HT-29 (cell line): ENCODE results near the gene OLFML1. TPM values are rescaled to one million over a fixed set of nuclear protein-coding genes. Genes with fewer than 3 reads are reported as not detected.

Experiments
- DNase-seq: peaks from one replicate; pipeline ENCODE4 v3.0.0-alpha.2; 2015; ENCODE audit warnings: low spot score
- total RNA-seq: library from RNA; depleted of rRNA; stranded (reverse); fragments of >200 nt; shearing (Covaris generic); gene quantifications from 2 replicates; pipeline ENCODE4 v1.2.3, GENCODE V29; 2014; rRNA removed

The OLFML1 gene
- total RNA-seq, 1 experiment from 2014 or later, result not detected

GRCh38 chr11:7559398-7560283, 74.3 kb downstream of the OLFML1 start:
- DNase-seq, result no peak

Other genes with a start within 250 kb of the OLFML1 start
- not detected in 2 replicates for gene SYT9, start 233.6 kb upstream of the OLFML1 start, total RNA-seq
- 25.7 and 31.4 TPM in 2 replicates for gene PPFIBP2, start 28.5 kb downstream of the OLFML1 start, total RNA-seq
- gene CYB5R2, start 188.0 kb downstream of the OLFML1 start, total RNA-seq, result 0.13 and 2.5 TPM in 2 replicates
- gene OVCH2, start 221.0 kb downstream of the OLFML1 start, total RNA-seq, result not detected in 2 replicates